Measurements from ENCODE around the gene EDC4.

The EDC4 gene

GRCh38 chr16:67902831-67903230 is 30.0 kb downstream of the EDC4 start:
- Histone ChIP-seq H3K4me1 (peaks cover 4% of the 10 kb centered on the region), H3K9ac (no peak overlapping the region), H3K79me2 (peaks cover 55% of the 10 kb centered on the region), H3K27ac (no peak overlapping the region), H3K27me3 (ENCODE audit: control insufficient read depth, insufficient read depth, low read length) (no peaks in the 10 kb centered on the region), H3K36me3 (ENCODE audit: control insufficient read depth, insufficient read depth, low read length) (no peaks in the 10 kb centered on the region), H3K9me3 (ENCODE audit: control insufficient read depth, low read length) (no peaks in the 10 kb centered on the region), H3K4me3 (ENCODE audit: low read depth, low read length) (no peak overlapping the region), H3K4me2 (ENCODE audit: low read length) (no peak overlapping the region), H2AFZ (no peak overlapping the region)
- no peak for TF ChIP-seq CTCF (IDR thresholded peaks at IDR 0.05)

DNA sequence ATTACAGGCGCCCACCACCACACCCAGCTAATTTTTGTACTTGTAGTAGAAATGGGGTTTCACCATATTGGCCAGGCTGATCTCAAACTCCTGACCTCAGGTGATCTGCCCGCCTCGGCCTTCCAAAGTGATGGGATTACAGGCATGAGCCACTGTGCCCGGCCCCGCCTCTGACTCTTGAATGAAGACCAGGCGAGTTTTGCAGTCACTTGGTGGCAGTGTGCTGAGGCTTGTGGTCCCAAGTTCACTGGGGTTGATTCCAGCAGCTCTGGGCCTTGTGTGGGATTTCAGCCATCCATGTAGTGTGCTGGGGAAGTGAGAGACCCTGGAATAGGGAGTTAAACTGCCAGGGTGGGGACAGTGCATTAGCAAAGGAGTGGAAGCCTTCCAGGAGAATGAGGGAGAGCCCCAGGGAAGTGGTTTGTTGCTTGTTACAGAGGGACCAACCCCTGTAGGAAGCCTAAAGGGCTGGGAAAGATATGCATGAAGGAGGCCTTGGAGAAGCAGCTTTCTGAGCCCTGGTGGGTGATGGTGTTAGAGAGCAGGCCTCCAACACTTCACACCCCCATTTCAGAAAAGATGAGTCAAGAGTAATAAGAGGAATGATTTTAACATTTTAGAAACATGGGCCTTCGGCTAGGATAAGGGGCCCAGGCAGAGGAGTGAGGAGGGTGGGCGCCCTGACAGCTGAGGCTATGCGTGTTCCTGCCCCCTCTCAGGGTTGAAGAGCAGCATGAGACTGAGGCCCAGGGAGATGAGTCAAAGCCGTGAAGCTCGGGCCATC is 34.7 kb downstream of the EDC4 start:
- no peaks in the 10 kb centered on the region for H3K4me1 ChIP-seq
- H3K27me3 ChIP-seq (ENCODE audit: control insufficient read depth, insufficient read depth, low read length): no peaks in the 10 kb centered on the region
- H3K9ac ChIP-seq: no peak overlapping the region
- H3K27ac ChIP-seq: no peak overlapping the region
- peaks cover 58% of the 10 kb centered on the region for H3K79me2 ChIP-seq
- TF ChIP-seq CTCF (IDR thresholded peaks at IDR 0.05): no peak
- H3K4me2 ChIP-seq (ENCODE audit: low read length): no peak overlapping the region
- H2AFZ ChIP-seq: no peak overlapping the region
- no peaks in the 10 kb centered on the region for H3K36me3 ChIP-seq (ENCODE audit: control insufficient read depth, insufficient read depth, low read length)
- no peak overlapping the region for H3K4me3 ChIP-seq (ENCODE audit: low read depth, low read length)
- no peaks in the 10 kb centered on the region for H3K9me3 ChIP-seq (ENCODE audit: control insufficient read depth, low read length)

DNA sequence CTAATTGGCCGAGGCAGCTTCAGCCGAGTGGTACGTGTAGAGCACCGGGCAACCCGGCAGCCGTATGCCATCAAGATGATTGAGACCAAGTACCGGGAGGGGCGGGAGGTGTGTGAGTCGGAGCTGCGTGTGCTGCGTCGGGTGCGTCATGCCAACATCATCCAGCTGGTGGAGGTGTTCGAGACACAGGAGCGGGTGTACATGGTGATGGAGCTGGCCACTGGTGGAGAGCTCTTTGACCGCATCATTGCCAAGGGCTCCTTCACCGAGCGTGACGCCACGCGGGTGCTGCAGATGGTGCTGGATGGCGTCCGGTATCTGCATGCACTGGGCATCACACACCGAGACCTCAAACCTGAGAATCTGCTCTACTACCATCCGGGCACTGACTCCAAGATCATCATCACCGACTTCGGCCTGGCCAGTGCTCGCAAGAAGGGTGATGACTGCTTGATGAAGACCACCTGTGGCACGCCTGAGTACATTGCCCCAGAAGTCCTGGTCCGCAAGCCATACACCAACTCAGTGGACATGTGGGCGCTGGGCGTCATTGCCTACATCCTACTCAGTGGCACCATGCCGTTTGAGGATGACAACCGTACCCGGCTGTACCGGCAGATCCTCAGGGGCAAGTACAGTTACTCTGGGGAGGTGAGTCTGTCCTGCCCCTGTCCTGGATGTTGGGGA is 36.3 kb downstream of the EDC4 start:
- Histone ChIP-seq H3K4me2 (ENCODE audit: low read length) (no peak overlapping the region), H2AFZ (no peak overlapping the region), H3K27ac (no peak overlapping the region), H3K4me1 (no peaks in the 10 kb centered on the region), H3K9me3 (ENCODE audit: control insufficient read depth, low read length) (no peaks in the 10 kb centered on the region), H3K27me3 (ENCODE audit: control insufficient read depth, insufficient read depth, low read length) (no peaks in the 10 kb centered on the region), H3K36me3 (ENCODE audit: control insufficient read depth, insufficient read depth, low read length) (no peaks in the 10 kb centered on the region), H3K4me3 (ENCODE audit: low read depth, low read length) (no peak overlapping the region), H3K79me2 (peaks cover 66% of the 10 kb centered on the region), H3K9ac (no peak overlapping the region)
- no peak for TF ChIP-seq CTCF (IDR thresholded peaks at IDR 0.05)

- Histone ChIP-seq H3K9me3 (ENCODE audit: control insufficient read depth, low read length) (no peaks in the 10 kb centered on the region), H3K27ac (no peak overlapping the region), H3K36me3 (ENCODE audit: control insufficient read depth, insufficient read depth, low read length) (no peaks in the 10 kb centered on the region), H3K9ac (no peak overlapping the region), H3K27me3 (ENCODE audit: control insufficient read depth, insufficient read depth, low read length) (no peaks in the 10 kb centered on the region), H2AFZ (no peak overlapping the region), H3K4me1 (no peaks in the 10 kb centered on the region), H3K4me3 (ENCODE audit: low read depth, low read length) (no peak overlapping the region), H3K79me2 (peaks cover 75% of the 10 kb centered on the region), H3K4me2 (ENCODE audit: low read length) (no peak overlapping the region)
- no peak for TF ChIP-seq CTCF (IDR thresholded peaks at IDR 0.05)
These were observed 37.3 kb downstream of the EDC4 start for GRCh38 chr16:67910158-67910557.
